ENCODE data around the gene FBN2. TPM values are rescaled to one million over a fixed set of nuclear protein-coding genes. Genes with fewer than 3 reads are reported as not detected.

Gene FBN2
- total RNA-seq, 4 donors from 2014 or later: 5.4 to 14.9 (median 10.1) TPM

GRCh38 chr5:128528637-128529255 lies 9.3 kb downstream of the FBN2 start:
- Histone ChIP-seq H3K4me3 (no peak overlapping the region), H3K4me1 (peaks cover 0 to 15% (median 6%) of the 10 kb centered on the region in 4 donors), H3K9me3 (no peaks in the 10 kb centered on the region), H3K36me3 (peaks cover 0 to 9% (median 0%) of the 10 kb centered on the region in 4 donors), H3K27ac (replicated peaks in 1 of 4) (no peak overlapping the region), H3K27me3 (no peaks in the 10 kb centered on the region)
- DNase-seq (ENCODE audit: extremely low spot score): no peak
- TF ChIP-seq POLR2A (IDR thresholded peaks at IDR 0.05; ENCODE audit: low read depth) (no peak), POLR2AphosphoS5 (IDR thresholded peaks at IDR 0.05) (no peak), EP300 (IDR thresholded peaks at IDR 0.05) (no peak)
- TF ChIP-seq, protein P1, sequence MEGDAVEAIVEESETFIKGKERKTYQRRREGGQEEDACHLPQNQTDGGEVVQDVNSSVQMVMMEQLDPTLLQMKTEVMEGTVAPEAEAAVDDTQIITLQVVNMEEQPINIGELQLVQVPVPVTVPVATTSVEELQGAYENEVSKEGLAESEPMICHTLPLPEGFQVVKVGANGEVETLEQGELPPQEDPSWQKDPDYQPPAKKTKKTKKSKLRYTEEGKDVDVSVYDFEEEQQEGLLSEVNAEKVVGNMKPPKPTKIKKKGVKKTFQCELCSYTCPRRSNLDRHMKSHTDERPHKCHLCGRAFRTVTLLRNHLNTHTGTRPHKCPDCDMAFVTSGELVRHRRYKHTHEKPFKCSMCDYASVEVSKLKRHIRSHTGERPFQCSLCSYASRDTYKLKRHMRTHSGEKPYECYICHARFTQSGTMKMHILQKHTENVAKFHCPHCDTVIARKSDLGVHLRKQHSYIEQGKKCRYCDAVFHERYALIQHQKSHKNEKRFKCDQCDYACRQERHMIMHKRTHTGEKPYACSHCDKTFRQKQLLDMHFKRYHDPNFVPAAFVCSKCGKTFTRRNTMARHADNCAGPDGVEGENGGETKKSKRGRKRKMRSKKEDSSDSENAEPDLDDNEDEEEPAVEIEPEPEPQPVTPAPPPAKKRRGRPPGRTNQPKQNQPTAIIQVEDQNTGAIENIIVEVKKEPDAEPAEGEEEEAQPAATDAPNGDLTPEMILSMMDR (IDR thresholded peaks at IDR 0.05): no peak
- WGBS: 85% methylated on average over 5 of the region's 5 CpGs
- intact Hi-C loops (cut with DNase I): no loop called here

GRCh38 chr5:128528126-128528525 lies 9.9 kb downstream of the FBN2 start:
- Histone ChIP-seq H3K36me3 (peaks cover 0 to 9% (median 0%) of the 10 kb centered on the region in 4 donors), H3K4me1 (peaks cover 0 to 13% (median 6%) of the 10 kb centered on the region in 4 donors), H3K9me3 (no peaks in the 10 kb centered on the region), H3K4me3 (no peak overlapping the region), H3K27me3 (no peaks in the 10 kb centered on the region), H3K27ac (replicated peaks in 1 of 4) (no peak overlapping the region)
- WGBS: 63% methylated on average over 2 of the region's 2 CpGs
- no peak for DNase-seq (ENCODE audit: extremely low spot score)
- intact Hi-C loops (cut with DNase I): no loop called here
- TF ChIP-seq POLR2AphosphoS5 (IDR thresholded peaks at IDR 0.05) (no peak), POLR2A (IDR thresholded peaks at IDR 0.05; ENCODE audit: low read depth) (no peak), EP300 (IDR thresholded peaks at IDR 0.05) (no peak)
- TF ChIP-seq, protein P1 (IDR thresholded peaks at IDR 0.05): no peak

- DNase-seq (ENCODE audit: extremely low spot score): no peak
- no peak overlapping the region for H3K27ac ChIP-seq (replicated peaks in 1 of 4)
- intact Hi-C loops (cut with DNase I): no loop called here
- no peaks in the 10 kb centered on the region for H3K9me3 ChIP-seq
- peaks cover 0 to 3% (median 0%) of the 10 kb centered on the region in 4 donors for H3K4me1 ChIP-seq
- TF ChIP-seq EP300 (IDR thresholded peaks at IDR 0.05): no peak
- no peak for TF ChIP-seq POLR2A (IDR thresholded peaks at IDR 0.05; ENCODE audit: low read depth)
- TF ChIP-seq POLR2AphosphoS5 (IDR thresholded peaks at IDR 0.05): no peak
- TF ChIP-seq, protein P1 (IDR thresholded peaks at IDR 0.05): no peak
- H3K36me3 ChIP-seq: peaks cover 0 to 9% (median 0%) of the 10 kb centered on the region in 4 donors
- no peak overlapping the region for H3K4me3 ChIP-seq
- H3K27me3 ChIP-seq: no peaks in the 10 kb centered on the region
These were observed 11.0 kb downstream of the FBN2 start for GRCh38 chr5:128527077-128527476.

- H3K36me3 ChIP-seq: peaks cover 0 to 7% (median 0%) of the 10 kb centered on the region in 4 donors
- 54% methylated on average over 5 of the region's 5 CpGs for WGBS
- no peak overlapping the region for H3K4me3 ChIP-seq
- intact Hi-C loops (cut with DNase I): no loop called here
- H3K9me3 ChIP-seq: no peaks in the 10 kb centered on the region
- no peaks in the 10 kb centered on the region for H3K4me1 ChIP-seq
- no peak for DNase-seq (ENCODE audit: extremely low spot score)
- TF ChIP-seq, protein P1 (IDR thresholded peaks at IDR 0.05): no peak
- TF ChIP-seq POLR2AphosphoS5 (IDR thresholded peaks at IDR 0.05): no peak
- TF ChIP-seq POLR2A (IDR thresholded peaks at IDR 0.05; ENCODE audit: low read depth): no peak
- no peak for TF ChIP-seq EP300 (IDR thresholded peaks at IDR 0.05)
- no peaks in the 10 kb centered on the region for H3K27me3 ChIP-seq
- H3K27ac ChIP-seq (replicated peaks in 1 of 4): no peak overlapping the region
These were observed 15.7 kb downstream of the FBN2 start for GRCh38 chr5:128522336-128522735.

- DNase-seq (ENCODE audit: extremely low spot score): no peak
- TF ChIP-seq, protein P1 (IDR thresholded peaks at IDR 0.05): no peak
- TF ChIP-seq EP300 (IDR thresholded peaks at IDR 0.05) (no peak), POLR2A (IDR thresholded peaks at IDR 0.05; ENCODE audit: low read depth) (no peak), POLR2AphosphoS5 (IDR thresholded peaks at IDR 0.05) (no peak)
- intact Hi-C loops (cut with DNase I): no loop called here
- 86% methylated on average over 1 of the region's 1 CpG for WGBS
- no peak overlapping the region for H3K27ac ChIP-seq (replicated peaks in 1 of 4)
- peaks cover 0 to 7% (median 0%) of the 10 kb centered on the region in 4 donors for H3K36me3 ChIP-seq
- H3K9me3 ChIP-seq: no peaks in the 10 kb centered on the region
- H3K4me3 ChIP-seq: no peak overlapping the region
- no peaks in the 10 kb centered on the region for H3K4me1 ChIP-seq
- H3K27me3 ChIP-seq: no peaks in the 10 kb centered on the region
These were observed 18.2 kb downstream of the FBN2 start for GRCh38 chr5:128519827-128520226.

Measured in esophagus muscularis mucosa (tissue), 4 donors.